Measurements from ENCODE around the gene GRM1.

GRM1 gene

GRCh38 chr6:146410851-146411595 lies 382.2 kb downstream of the GRM1 start:
- no peak overlapping the region for H3K4me3 ChIP-seq (ENCODE audit: control insufficient read depth, low read depth, low read length)
- DNase-seq (ENCODE audit: low read depth), result no peak
- TF ChIP-seq CTCF (IDR thresholded peaks at IDR 0.05; ENCODE audit: control insufficient read depth, insufficient read depth, low read depth, low read length, missing control alignments), result no peak

GRCh38 chr6:146419576-146419975 lies 390.7 kb downstream of the GRM1 start:
- H3K4me3 ChIP-seq (ENCODE audit: control insufficient read depth, low read depth, low read length), result no peak overlapping the region
- TF ChIP-seq CTCF (IDR thresholded peaks at IDR 0.05; ENCODE audit: control insufficient read depth, insufficient read depth, low read depth, low read length, missing control alignments), result no peak
- DNase-seq (ENCODE audit: low read depth), result no peak

GRCh38 chr6:146420255-146420654 lies 391.4 kb downstream of the GRM1 start:
- H3K4me3 ChIP-seq (ENCODE audit: control insufficient read depth, low read depth, low read length), result no peak overlapping the region
- TF ChIP-seq CTCF (IDR thresholded peaks at IDR 0.05; ENCODE audit: control insufficient read depth, insufficient read depth, low read depth, low read length, missing control alignments), result no peak
- no peak for DNase-seq (ENCODE audit: low read depth)

- no peak for TF ChIP-seq CTCF (IDR thresholded peaks at IDR 0.05; ENCODE audit: control insufficient read depth, insufficient read depth, low read depth, low read length, missing control alignments)
- DNase-seq (ENCODE audit: low read depth), result no peak
- no peak overlapping the region for H3K4me3 ChIP-seq (ENCODE audit: control insufficient read depth, low read depth, low read length)
Measured at GRCh38 chr6:146422789-146423375, 394.0 kb downstream of the GRM1 start.

- TF ChIP-seq CTCF (IDR thresholded peaks at IDR 0.05; ENCODE audit: control insufficient read depth, insufficient read depth, low read depth, low read length, missing control alignments), result no peak
- no peak for DNase-seq (ENCODE audit: low read depth)
- H3K4me3 ChIP-seq (ENCODE audit: control insufficient read depth, low read depth, low read length), result no peak overlapping the region
Measured at GRCh38 chr6:146423452-146423851, 394.6 kb downstream of the GRM1 start.

GRCh38 chr6:146426516-146426915 lies 397.7 kb downstream of the GRM1 start:
- DNase-seq (ENCODE audit: low read depth), result no peak
- no peak for TF ChIP-seq CTCF (IDR thresholded peaks at IDR 0.05; ENCODE audit: control insufficient read depth, insufficient read depth, low read depth, low read length, missing control alignments)
- no peak overlapping the region for H3K4me3 ChIP-seq (ENCODE audit: control insufficient read depth, low read depth, low read length)
